ENCODE data around the gene MB21D2. TPM values are rescaled to one million over a fixed set of nuclear protein-coding genes. Genes with fewer than 3 reads are reported as not detected.

The MB21D2 gene
- total RNA-seq, 1 experiment from 2014 or later: 2.8 TPM

GRCh38 chr3:192933779-192934460 is 16.3 kb upstream of the MB21D2 start:
- CTCF ChIA-PET: no interaction called here

GRCh38 chr3:192933259-192933658 is 15.6 kb upstream of the MB21D2 start:
- Histone ChIP-seq H3K27ac (ENCODE audit: low read depth, low read length) (no peak overlapping the region), H3K9me2 (ENCODE audit: insufficient read depth) (no peaks in the 10 kb centered on the region), H3K4me2 (ENCODE audit: low read length) (no peak overlapping the region), H3K9ac (ENCODE audit: low read length) (no peak overlapping the region), H2AFZ (ENCODE audit: low read depth, low read length, poor library complexity, severe bottlenecking) (no peak overlapping the region), H3K79me2 (ENCODE audit: insufficient read depth, low read length) (no peaks in the 10 kb centered on the region), H3K4me1 (ENCODE audit: control insufficient read depth in 1 of 2, insufficient read depth in 2 of 2, low read length in 2 of 2) (no peaks in the 10 kb centered on the region), H3K27me3 (ENCODE audit: insufficient read depth, low read length) (no peaks in the 10 kb centered on the region), H3K4me3 (replicated peaks in 1 of 2; ENCODE audit: low read depth in 1 of 2, low read length in 2 of 2) (no peak overlapping the region), H4K20me1 (ENCODE audit: insufficient read depth) (no peaks in the 10 kb centered on the region), H3K36me3 (ENCODE audit: control insufficient read depth in 1 of 2, insufficient read depth in 2 of 2, low read length in 2 of 2) (no peaks in the 10 kb centered on the region), H3K9me3 (ENCODE audit: control insufficient read depth in 1 of 2, insufficient read depth in 1 of 2, low read depth in 1 of 2, low read length in 2 of 2) (no peaks in the 10 kb centered on the region)
- BruUV-seq (replicated peaks): no TSS peak
- ChIA-PET RAD21 (ENCODE audit: low non-redundant PET in 1 of 2, low total read pairs in 2 of 2, uncharacterized antibody in 2 of 2, unreplicated experiment in 2 of 2) (no interaction called here), POLR2A (no interaction called here), CTCF (no interaction called here)
- DNase-seq (ENCODE audit: low read depth, low spot score): no peak
- ATAC-seq: no peak
- intact Hi-C loops (cut with micrococcal nuclease): no loop called here
- no peak for TF ChIP-seq FOSL1 (IDR thresholded peaks at IDR 0.05; ENCODE audit: low read depth)
- no peak for TF ChIP-seq POLR2A (IDR thresholded peaks at IDR 0.05; ENCODE audit: borderline replicate concordance, extremely low read depth, insufficient read depth, insufficient read length)
- no peak for TF ChIP-seq JUND (IDR thresholded peaks at IDR 0.05)
- no peak for TF ChIP-seq ZFX (IDR thresholded peaks at IDR 0.05)
- TF ChIP-seq CTCF (IDR thresholded peaks at IDR 0.05 in 2 of 3, conservative IDR thresholded peaks at IDR 0.05 in 1 of 3; ENCODE audit: borderline replicate concordance in 1 of 3, insufficient read depth in 1 of 3, low read depth in 2 of 3, low read length in 2 of 3): no peak
- no peak for TF ChIP-seq RAD21 (IDR thresholded peaks at IDR 0.05; ENCODE audit: low read depth)
- no peak for TF ChIP-seq EZH2phosphoT487 (IDR thresholded peaks at IDR 0.05; ENCODE audit: borderline replicate concordance)
- no peak for TF ChIP-seq ATF3 (IDR thresholded peaks at IDR 0.05)

More at GRCh38 chr3:192933779-192934460, 16.3 kb upstream of the MB21D2 start:
- TF ChIP-seq POLR2AphosphoS5 (IDR thresholded peaks at IDR 0.05; ENCODE audit: low read depth, low read length) (no peak), EGR1 (IDR thresholded peaks at IDR 0.05; ENCODE audit: low read depth) (no peak), JUND (IDR thresholded peaks at IDR 0.05) (no peak), EZH2phosphoT487 (IDR thresholded peaks at IDR 0.05; ENCODE audit: borderline replicate concordance) (no peak), EZH2 (IDR thresholded peaks at IDR 0.05) (no peak), ZBTB33 (IDR thresholded peaks at IDR 0.05; ENCODE audit: extremely low read depth, insufficient replicate concordance, low read length) (no peak)
- intact Hi-C loops (cut with micrococcal nuclease): no loop called here
- POLR2A ChIA-PET: no interaction called here
- Histone ChIP-seq H3K27me3 (ENCODE audit: insufficient read depth, low read length) (no peaks in the 10 kb centered on the region), H2AFZ (ENCODE audit: low read depth, low read length, poor library complexity, severe bottlenecking) (peak overlapping the region; percentile 35), H3K27ac (ENCODE audit: low read depth, low read length) (no peak overlapping the region), H3K4me3 (replicated peaks in 1 of 2; ENCODE audit: low read depth in 1 of 2, low read length in 2 of 2) (no peak overlapping the region), H3K79me2 (ENCODE audit: insufficient read depth, low read length) (no peaks in the 10 kb centered on the region), H3K9me3 (ENCODE audit: control insufficient read depth in 1 of 2, insufficient read depth in 1 of 2, low read depth in 1 of 2, low read length in 2 of 2) (no peaks in the 10 kb centered on the region), H3K9me2 (ENCODE audit: insufficient read depth) (no peaks in the 10 kb centered on the region), H3K36me3 (ENCODE audit: control insufficient read depth in 1 of 2, insufficient read depth in 2 of 2, low read length in 2 of 2) (no peaks in the 10 kb centered on the region), H3K4me1 (ENCODE audit: control insufficient read depth in 1 of 2, insufficient read depth in 2 of 2, low read length in 2 of 2) (no peaks in the 10 kb centered on the region), H3K9ac (ENCODE audit: low read length) (no peak overlapping the region), H4K20me1 (ENCODE audit: insufficient read depth) (no peaks in the 10 kb centered on the region), H3K4me2 (ENCODE audit: low read length) (no peak overlapping the region)
- BruUV-seq (replicated peaks): no TSS peak
- DNase-seq (ENCODE audit: low read depth, low spot score): no peak
- RAD21 ChIA-PET (ENCODE audit: low non-redundant PET in 1 of 2, low total read pairs in 2 of 2, uncharacterized antibody in 2 of 2, unreplicated experiment in 2 of 2): no interaction called here
- no peak for ATAC-seq

All from HCT116 (cell line).